Epithelial cell of alveolus of lung (primary cell): Measurements from ENCODE around the gene OR2T11. TPM values are rescaled to one million over a fixed set of nuclear protein-coding genes. Genes with fewer than 3 reads are reported as not detected.

Source experiments
- total RNA-seq: library from RNA; depleted of rRNA; stranded (reverse); fragments of >200 nt; gene quantifications from 2 replicates; pipeline ENCODE4 v1.2.1, GENCODE V29; 2015

Gene OR2T11
- total RNA-seq: not detected in 2 replicates

GRCh38 chr1:248634991-248635390, at the start of gene OR2T11:
TSS of gene OR2T11 (minus strand) at chr1:248635091. CDS start at chr1:248627128, 7,963 bp downstream.

GRCh38 chr1:248655354-248655753, 20.5 kb upstream of the OR2T11 start, which contains the start of gene OR2T27:
TSS of gene OR2T27 (minus strand) at chr1:248655528. CDS start at chr1:248650884, 4,644 bp downstream.

GRCh38 chr1:248645178-248645577, 10.3 kb upstream of the OR2T11 start, which contains the start of gene OR2T35:
TSS of gene OR2T35 (minus strand) at chr1:248645278. CDS start at chr1:248639258, 6,020 bp downstream.

GRCh38 chr1:248597589-248597988, 37.3 kb downstream of the OR2T11 start, which contains the start of gene OR2T10:
TSS of gene OR2T10 (minus strand) at chr1:248597700. CDS start at chr1:248593768, 3,932 bp downstream.

GRCh38 chr1:248574657-248575056, 60.2 kb downstream of the OR2T11 start, which contains the start of gene OR2T34:
TSS of gene OR2T34 (minus strand) at chr1:248574757. CDS start at chr1:248574757, 0 bp downstream.

Other genes starting within 250 kb of the OR2T11 start
- gene OR2T1, start 232.0 kb downstream of the OR2T11 start, total RNA-seq: not detected in 2 replicates
- not detected in 2 replicates for gene OR2T2, start 189.5 kb downstream of the OR2T11 start, total RNA-seq
- not detected in 2 replicates for gene OR2T3, start 161.7 kb downstream of the OR2T11 start, total RNA-seq
- gene OR2T5, start 146.5 kb downstream of the OR2T11 start, total RNA-seq: not detected in 2 replicates
- gene OR2G6, start 127.0 kb downstream of the OR2T11 start, total RNA-seq: not detected in 2 replicates
- not detected in 2 replicates for gene OR2T29, start 72.3 kb downstream of the OR2T11 start, total RNA-seq
- not detected in 2 replicates for gene OR2T34, start 60.3 kb downstream of the OR2T11 start, total RNA-seq
- gene OR2T10, start 37.4 kb downstream of the OR2T11 start, total RNA-seq: not detected in 2 replicates
- gene OR2T35, start 10.2 kb upstream of the OR2T11 start, total RNA-seq: not detected in 2 replicates
- gene OR2T27, start 20.4 kb upstream of the OR2T11 start, total RNA-seq: not detected in 2 replicates
- gene OR14I1, start 67.7 kb upstream of the OR2T11 start, total RNA-seq: not detected in 2 replicates
- not detected in 2 replicates for gene LYPD8, start 120.7 kb upstream of the OR2T11 start, total RNA-seq
- 18.5 and 26.3 TPM in 2 replicates for gene SH3BP5L, start 190.8 kb upstream of the OR2T11 start, total RNA-seq
- 22.2 and 23.7 TPM in 2 replicates for gene ZNF672, start 203.1 kb upstream of the OR2T11 start, total RNA-seq
- 5.2 and 10.8 TPM in 2 replicates for gene ZNF692, start 224.0 kb upstream of the OR2T11 start, total RNA-seq